K562 (cell line): ENCODE results near the gene ALDH9A1. TPM values are rescaled to one million over a fixed set of nuclear protein-coding genes. Genes with fewer than 3 reads are reported as not detected.
A peak's percentile ranks its signal among the peaks of the same experiment; 100 is the strongest.

Source experiments
- ATAC-seq: fragments of 200-7000 bp; cut with Tn5 transposase; 3 replicates; pipeline ENCODE4 v1.9.1; 2020; ENCODE audit warnings: moderate library complexity
- BruUV-seq: library from RNA; stranded (reverse); fragments of 400-500 nt; replicated peaks from 2 replicates; lab custom pipeline; 2021; lab: Mats Ljungman, UMichigan
- CTCF ChIA-PET: fragments of 300-600 bp; formaldehyde crosslinking; extraction: SDS; loops from one replicate; lab custom pipeline; 2021; ENCODE audit warnings: low intra/inter-chr PET ratio; lab: Yijun Ruan, JAX
- POLR2A ChIA-PET: fragments of 300-600, 350-650 bp; sonication (Branson Sonifier 250); formaldehyde crosslinking; extraction: SDS; loops from one replicate; lab custom pipeline; 2021; ENCODE audit warnings: antibody characterized with exemption, inconsistent platforms; lab: Yijun Ruan, JAX
- DNase-seq, 4 experiments: peaks; one replicate each; pipeline versions ENCODE4 v3.0.0 to v3.0.0-alpha.2; 2011 to 2018; ENCODE audit warnings: low spot score in 3 of 4, mixed read lengths in 3 of 4; ENCODE audit errors: extremely low read depth in 1 of 4
- FAIRE-seq: peaks from 2 replicates; lab custom pipeline; 2011; peaks lifted over from hg19 to GRCh38; lab: Jason Lieb, UNC
- H2AFZ ChIP-seq: 2 replicates; pipeline ENCODE4 v1.6.0; 2011; ENCODE audit warnings: low read depth, low read length, control low read depth, inconsistent platforms
- H3K27ac ChIP-seq: fragments of 200-600 bp; 3 replicates; pipeline ENCODE4 v1.8.0; 2011; ENCODE audit warnings: low read depth, mild to moderate bottlenecking, control low read depth, inconsistent platforms, low read length, moderate library complexity, mixed read lengths; ENCODE audit errors: extremely low read depth
- H3K27me3 ChIP-seq, 2 experiments: fragments of 300-600 bp in 1 of 2; 2 replicates in 1 of 2; 3 replicates in 1 of 2; pipeline versions ENCODE4 v1.6.0 to v1.8.0; 2011; ENCODE audit warnings: inconsistent platforms in 2 of 2, low read length in 2 of 2, mild to moderate bottlenecking in 1 of 2, mixed read lengths in 1 of 2, moderate library complexity in 1 of 2; ENCODE audit not compliant: control insufficient read depth in 2 of 2, insufficient read depth in 2 of 2
- H3K36me3 ChIP-seq: fragments of 300-600 bp; 3 replicates; pipeline ENCODE4 v1.8.0; 2011; ENCODE audit warnings: mild to moderate bottlenecking, low read length, inconsistent platforms; ENCODE audit not compliant: control insufficient read depth, insufficient read depth
- H3K4me1 ChIP-seq, 2 experiments: fragments of 200-600 bp in 1 of 2; replicated peaks in 1 of 2; 2 replicates in 1 of 2; 3 replicates in 1 of 2; pipeline versions ENCODE4 v1.5.1 to v1.8.0; 2011; ENCODE audit warnings: inconsistent platforms in 2 of 2, low read length in 2 of 2, mild to moderate bottlenecking in 1 of 2, mixed read lengths in 1 of 2, moderate library complexity in 1 of 2; ENCODE audit not compliant: control insufficient read depth in 2 of 2, insufficient read depth in 2 of 2
- H3K4me2 ChIP-seq: 2 replicates; pipeline ENCODE4 v1.6.1; 2011; ENCODE audit warnings: low read length, control low read depth, inconsistent platforms, mixed read lengths; ENCODE audit not compliant: insufficient read depth
- H3K4me3 ChIP-seq: fragments of 200-600 bp; sonication (generic), shearing (Covaris generic); 2 replicates; pipeline ENCODE4 v1.5.1; 2016; ENCODE audit warnings: control low read depth, inconsistent platforms
- H3K79me2 ChIP-seq: fragments of 200-600 bp; 3 replicates; pipeline ENCODE4 v1.8.0; 2011; ENCODE audit warnings: low read length, inconsistent platforms; ENCODE audit not compliant: control insufficient read depth, insufficient read depth
- H3K9ac ChIP-seq, 2 experiments: 2 replicates each; pipeline versions ENCODE4 v1.6.0 to v1.6.1; 2011; ENCODE audit warnings: low read depth in 2 of 2, low read length in 2 of 2, control low read depth in 1 of 2, inconsistent platforms in 1 of 2, mild to moderate bottlenecking in 1 of 2, mixed read lengths in 1 of 2; ENCODE audit not compliant: insufficient read depth in 1 of 2
- H3K9me1 ChIP-seq: one replicate; pipeline ENCODE4 v1.6.0; 2011; ENCODE audit warnings: inconsistent platforms, mild to moderate bottlenecking, low read length, moderate library complexity; ENCODE audit not compliant: control insufficient read depth, insufficient read depth
- H3K9me3 ChIP-seq: replicated peaks from 2 replicates; pipeline ENCODE4 v1.5.1; 2011; ENCODE audit warnings: low read depth, low read length, inconsistent platforms; ENCODE audit not compliant: control insufficient read depth, insufficient read depth
- H4K20me1 ChIP-seq: replicated peaks from 2 replicates; pipeline ENCODE4 v1.6.1; 2011; ENCODE audit warnings: low read length, inconsistent platforms, mixed read lengths; ENCODE audit not compliant: control insufficient read depth, insufficient read depth
- AFF1 ChIP-seq, 2 experiments: fragments of 450-650 bp; IDR thresholded peaks; 2 replicates each; pipeline ENCODE4 v1.6.1; 2018; ENCODE audit warnings: mild to moderate bottlenecking in 2 of 2, low read depth in 1 of 2; ENCODE audit not compliant: partially characterized antibody in 2 of 2
- TSHZ1 ChIP-seq: fragments of 250-450 bp; sonication (Bioruptor Pico); IDR thresholded peaks from 2 replicates; pipeline ENCODE4 v1.4.0; 2020; ENCODE audit warnings: mild to moderate bottlenecking, moderate library complexity
- ZC3H11A ChIP-seq: IDR thresholded peaks from 2 replicates; pipeline ENCODE4 v1.6.1; 2012; ENCODE audit warnings: low read depth, low read length, improper control_type of control experiment
- WGBS: fragments of 100-300 bp; shearing (Covaris generic); methylation state at CpG from one replicate; pipeline ENCODE4 v1.1.6; 2016; ENCODE audit warnings: low coverage, mixed read lengths; ENCODE audit not compliant: insufficient coverage; ENCODE audit errors: missing lambda C conversion rate; 5-methylcytosine and 5-hydroxymethylcytosine counted together
- in situ Hi-C: fragments of 300-500 bp; cut with MboI; formaldehyde crosslinking; loops from 4 replicates; pipeline ENCODE4 v1.15.0; 2018; ENCODE audit warnings: inconsistent platforms, mixed read lengths
- intact Hi-C: fragments of 100-400 bp; cut with micrococcal nuclease; formaldehyde crosslinking; loops from 2 replicates; pipeline ENCODE4 v1.14.2; 2022
- polyA plus RNA-seq, 8 experiments: library from polyadenylated mRNA; depleted of rRNA in 4 of 8; stranded (reverse) in 5 of 8; unstranded in 3 of 8; fragments of >200 nt; fragmentation: Nextera tagmentation in 2 of 8; fragmentation: Illumina TruSeq in 1 of 8; extraction: Ambion mirVana in 2 of 8; extraction: Trizol in 1 of 8; gene quantifications; 2 replicates each; pipeline versions ENCODE4 v1.2.1 to v1.2.3, GENCODE V29; 2011 to 2014; ENCODE audit warnings: inconsistent platforms in 1 of 8, missing spikeins in 1 of 8
- total RNA-seq, 7 experiments: library from RNA; depleted of rRNA in 6 of 7; stranded (reverse); fragments of >200 nt in 6 of 7; fragmentation: Illumina TruSeq in 2 of 7; extraction: Trizol in 2 of 7; gene quantifications; 2 replicates each; pipeline versions ENCODE4 v1.2.1 to v1.2.3, GENCODE V29; 2011 to 2021; ENCODE audit warnings: low replicate concordance in 1 of 7

ALDH9A1 gene
- total and polyA plus RNA-seq, 9 of the 15 experiments (the other 6 are each of a cell fraction or from before 2014, with no cell fraction given) = 26.5 to 54.3 (median 39.2) TPM

- Histone ChIP-seq H3K9ac (no peak overlapping the region), H2AFZ (no peak overlapping the region), H3K4me3 (no peak overlapping the region), H3K9me3 (no peaks in the 10 kb centered on the region), H3K36me3 (no peaks in the 10 kb centered on the region), H4K20me1 (no peaks in the 10 kb centered on the region), H3K27ac (no peak overlapping the region), H3K27me3 (peaks cover 15 to 19% of the 10 kb centered on the region in 2 experiments), H3K4me2 (no peak overlapping the region), H3K79me2 (no peaks in the 10 kb centered on the region), H3K4me1 (no peaks in the 10 kb centered on the region), H3K9me1 (no peaks in the 10 kb centered on the region)
- in situ Hi-C loops = loop anchor here (10.0 kb wide), 1 partner anchor 298 kb away; no protein-coding TSS in a partner anchor
- TF ChIP-seq ZC3H11A (peak; percentile 83; the same call in 1 of the 2 replicates), TSHZ1 (CRISPR knock-in tag) (no peak), AFF1 (IDR thresholded peaks at IDR 0.05; ENCODE audit: low read depth in 1 of 2, partially characterized antibody in 2 of 2) (peak in 1 of 2 experiments; percentile 68)
- 49% methylated on average over 5 of the region's 5 CpGs for WGBS
- FAIRE-seq = no peak
- no peak for ATAC-seq
- ChIA-PET CTCF (no interaction called here), POLR2A (interaction anchor here (1.8 kb wide), 1 partner anchor 15 kb away, joined by 5 read pairs; no protein-coding TSS in a partner anchor)
- DNase-seq = no peak
- intact Hi-C loops = no loop called here
- BruUV-seq = no TSS peak
Observed at GRCh38 chr1:165712764-165713163, 14.4 kb upstream of the ALDH9A1 start.
